ENCODE measurements around the gene RANBP10.
"Not testable (repeated sequence)": the region's sequence is repeated elsewhere in the genome, so short reads cannot be mapped to it uniquely, and the experiment has no call there.

RANBP10 gene

DNA sequence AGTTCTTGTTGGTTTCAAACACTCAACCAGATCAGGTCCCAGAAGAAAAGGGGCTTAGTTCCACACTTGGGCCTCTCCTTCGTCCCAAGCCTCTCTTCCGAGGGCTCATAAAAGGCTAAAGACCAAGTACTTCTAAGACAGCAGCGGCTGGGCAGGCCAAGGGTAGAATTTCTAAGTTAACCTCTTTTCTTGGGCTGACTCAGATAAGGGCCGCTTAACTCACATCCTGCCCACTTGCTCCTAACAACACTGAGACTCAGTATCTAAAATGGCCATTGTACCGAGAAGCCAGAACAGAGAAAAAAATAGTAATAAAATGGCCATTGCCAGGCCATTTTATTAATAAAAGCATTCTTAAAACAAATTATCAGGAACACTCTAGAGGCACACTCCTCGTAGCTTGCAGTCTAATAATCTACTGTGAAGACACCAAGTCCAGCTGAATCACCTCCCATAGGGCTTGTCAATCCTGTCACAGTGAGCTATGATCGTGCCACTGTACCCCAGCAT, 42.1 kb downstream of the RANBP10 start:
- DNase-seq (ENCODE audit: low read depth, low spot score) = no peak
- Histone ChIP-seq H3K4me3 (no peak overlapping the region), H3K9me3 (ENCODE audit: low read depth, low read length) (no peaks in the 10 kb centered on the region), H3K9ac (ENCODE audit: insufficient read length) (no peak overlapping the region), H3K27ac (no peak overlapping the region), H3K36me3 (ENCODE audit: insufficient read depth, low read length) (no peaks in the 10 kb centered on the region)
- no peak for TF ChIP-seq EZH2 (IDR thresholded peaks at IDR 0.05)
- no peak for TF ChIP-seq POLR2AphosphoS5 (IDR thresholded peaks at IDR 0.05; ENCODE audit: borderline replicate concordance, low read depth, low read length)
- no peak for TF ChIP-seq FOXP2 (optimal IDR thresholded peaks at IDR 0.05; ENCODE audit: control extremely low read depth, extremely low read length, insufficient read depth)

- H3K4me3 ChIP-seq = no peak overlapping the region
- H3K9ac ChIP-seq (ENCODE audit: insufficient read length) = no peak overlapping the region
- no peaks in the 10 kb centered on the region for H3K36me3 ChIP-seq (ENCODE audit: insufficient read depth, low read length)
- TF ChIP-seq FOXP2 (optimal IDR thresholded peaks at IDR 0.05; ENCODE audit: control extremely low read depth, extremely low read length, insufficient read depth) (no peak), EZH2 (IDR thresholded peaks at IDR 0.05) (no peak)
- no peaks in the 10 kb centered on the region for H3K9me3 ChIP-seq (ENCODE audit: low read depth, low read length)
- no peak for DNase-seq (ENCODE audit: low read depth, low spot score)
- no peak overlapping the region for H3K27ac ChIP-seq
These were observed 43.3 kb downstream of the RANBP10 start for GRCh38 chr16:67763066-67763465.

DNA sequence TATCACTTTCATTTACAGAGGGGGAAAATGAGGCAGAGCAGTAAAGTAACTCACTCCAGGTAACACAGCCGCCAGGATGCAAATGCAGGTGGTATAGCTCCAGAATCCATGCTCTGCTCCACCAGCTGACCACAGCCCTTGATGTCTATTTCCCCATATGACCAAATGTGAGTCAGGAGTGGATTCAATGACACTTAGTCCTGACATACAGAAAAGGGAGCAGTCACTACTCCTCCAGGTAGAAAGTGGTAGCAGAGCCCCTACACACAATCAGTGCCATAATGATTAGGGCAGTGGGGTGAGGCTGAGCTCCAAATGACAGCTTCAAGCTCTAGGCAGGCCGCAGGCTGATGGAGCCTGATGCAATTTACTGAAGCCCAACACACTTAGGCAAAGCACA, 44.0 kb downstream of the RANBP10 start:
- Histone ChIP-seq H3K4me3 (no peak overlapping the region), H3K9me3 (ENCODE audit: low read depth, low read length) (no peaks in the 10 kb centered on the region), H3K27ac (no peak overlapping the region), H3K36me3 (ENCODE audit: insufficient read depth, low read length) (no peaks in the 10 kb centered on the region), H3K9ac (ENCODE audit: insufficient read length) (no peak overlapping the region)
- TF ChIP-seq FOXP2 (optimal IDR thresholded peaks at IDR 0.05; ENCODE audit: control extremely low read depth, extremely low read length, insufficient read depth) (no peak), EZH2 (IDR thresholded peaks at IDR 0.05) (no peak), POLR2AphosphoS5 (IDR thresholded peaks at IDR 0.05; ENCODE audit: borderline replicate concordance, low read depth, low read length) (no peak)
- DNase-seq (ENCODE audit: low read depth, low spot score) = no peak

DNA sequence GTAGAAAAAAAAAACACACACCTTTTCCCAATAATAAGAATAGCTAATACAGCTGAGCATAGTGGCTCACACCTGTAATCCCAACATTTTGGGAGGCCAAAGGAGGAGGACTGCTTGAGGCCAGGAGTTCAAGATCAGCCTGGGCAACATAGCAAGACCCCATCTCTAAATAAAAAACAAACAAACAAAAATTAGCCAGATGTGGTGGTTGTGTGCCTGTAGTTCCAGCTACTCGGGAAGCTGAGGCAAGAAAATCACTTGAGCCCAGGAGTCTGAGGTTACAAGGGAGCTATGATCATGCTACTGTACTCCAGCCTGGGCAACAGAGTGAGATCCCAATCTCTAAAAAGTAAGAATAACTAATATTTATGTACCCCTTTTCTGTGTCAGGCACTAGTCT, 44.4 kb downstream of the RANBP10 start:
- no peak for DNase-seq (ENCODE audit: low read depth, low spot score)
- Histone ChIP-seq H3K9ac (ENCODE audit: insufficient read length) (no peak overlapping the region), H3K36me3 (ENCODE audit: insufficient read depth, low read length) (no peaks in the 10 kb centered on the region), H3K27ac (no peak overlapping the region), H3K9me3 (ENCODE audit: low read depth, low read length) (no peaks in the 10 kb centered on the region), H3K4me3 (no peak overlapping the region)
- TF ChIP-seq EZH2 (IDR thresholded peaks at IDR 0.05) (no peak), POLR2AphosphoS5 (IDR thresholded peaks at IDR 0.05; ENCODE audit: borderline replicate concordance, low read depth, low read length) (no peak), FOXP2 (optimal IDR thresholded peaks at IDR 0.05; ENCODE audit: control extremely low read depth, extremely low read length, insufficient read depth) (no peak)

DNA sequence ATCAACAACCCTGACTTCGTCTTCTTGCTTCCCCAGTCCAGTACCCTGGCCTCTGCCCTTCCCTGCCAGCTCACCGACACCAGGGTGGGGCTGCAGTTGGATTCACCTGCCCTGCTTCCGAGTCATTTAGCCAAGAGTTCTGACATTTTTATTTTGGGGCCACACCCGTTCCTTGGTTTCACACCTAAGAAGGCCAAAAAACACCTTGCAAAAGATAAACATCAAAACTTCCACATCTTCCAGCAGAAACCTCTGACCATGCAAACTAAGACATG, 45.5 kb downstream of the RANBP10 start:
- Histone ChIP-seq H3K4me3 (no peak overlapping the region), H3K36me3 (ENCODE audit: insufficient read depth, low read length) (no peaks in the 10 kb centered on the region), H3K9me3 (ENCODE audit: low read depth, low read length) (no peaks in the 10 kb centered on the region), H3K27ac (no peak overlapping the region), H3K9ac (ENCODE audit: insufficient read length) (no peak overlapping the region)
- TF ChIP-seq FOXP2 (optimal IDR thresholded peaks at IDR 0.05; ENCODE audit: control extremely low read depth, extremely low read length, insufficient read depth) = no peak
- no peak for DNase-seq (ENCODE audit: low read depth, low spot score)

DNA sequence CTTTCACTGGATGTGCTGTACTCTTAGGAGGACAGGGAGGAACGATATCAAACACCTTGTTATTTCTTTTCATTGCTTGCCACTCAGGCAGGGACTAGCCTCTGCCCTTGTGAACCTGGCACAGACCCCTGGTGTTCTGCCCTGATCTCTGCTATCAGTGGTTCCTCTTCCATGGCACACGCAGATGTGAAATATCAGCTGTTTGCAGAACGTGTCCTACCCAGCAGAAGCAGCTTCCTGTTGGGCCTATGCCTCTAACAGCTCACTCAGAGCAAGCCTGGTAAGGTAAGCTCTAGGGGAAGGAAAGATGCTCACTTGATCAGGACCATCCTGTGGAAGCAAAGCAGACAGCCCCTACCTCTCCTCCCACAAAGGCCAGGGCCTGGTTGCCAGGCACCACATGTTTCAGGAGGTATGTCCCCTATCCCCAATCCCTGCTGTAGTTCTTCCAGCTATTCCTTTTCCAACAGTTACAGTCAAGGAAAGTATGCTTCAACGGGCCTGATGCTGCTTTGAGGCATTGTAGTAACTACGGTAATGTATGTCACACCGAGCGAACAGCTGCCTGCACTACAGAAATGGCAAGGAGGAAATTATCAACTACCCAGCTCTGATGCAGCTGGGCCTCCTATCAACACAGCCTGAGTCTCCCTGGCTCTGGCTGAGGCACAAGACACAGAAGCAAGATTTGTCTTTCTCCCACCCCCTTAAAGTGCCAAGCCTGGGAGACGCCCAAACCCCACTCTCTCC, 46.0 kb downstream of the RANBP10 start:
- Histone ChIP-seq H3K9ac (ENCODE audit: insufficient read length) (no peak overlapping the region), H3K9me3 (ENCODE audit: low read depth, low read length) (no peaks in the 10 kb centered on the region), H3K27ac (no peak overlapping the region), H3K4me3 (no peak overlapping the region), H3K36me3 (ENCODE audit: insufficient read depth, low read length) (no peaks in the 10 kb centered on the region)
- DNase-seq (ENCODE audit: low read depth, low spot score) = no peak
- TF ChIP-seq FOXP2 (optimal IDR thresholded peaks at IDR 0.05; ENCODE audit: control extremely low read depth, extremely low read length, insufficient read depth) (no peak), EZH2 (IDR thresholded peaks at IDR 0.05) (no peak)

- Histone ChIP-seq H3K9ac (ENCODE audit: insufficient read length) (no peak overlapping the region), H3K4me3 (no peak overlapping the region), H3K36me3 (ENCODE audit: insufficient read depth, low read length) (no peaks in the 10 kb centered on the region), H3K9me3 (ENCODE audit: low read depth, low read length) (no peaks in the 10 kb centered on the region), H3K27ac (no peak overlapping the region)
- TF ChIP-seq POLR2AphosphoS5 (IDR thresholded peaks at IDR 0.05; ENCODE audit: borderline replicate concordance, low read depth, low read length) (no peak), FOXP2 (optimal IDR thresholded peaks at IDR 0.05; ENCODE audit: control extremely low read depth, extremely low read length, insufficient read depth) (no peak), EZH2 (IDR thresholded peaks at IDR 0.05) (no peak)
- DNase-seq (ENCODE audit: low read depth, low spot score) = no peak
These were observed 47.4 kb downstream of the RANBP10 start for GRCh38 chr16:67758966-67759365.

- no peak for DNase-seq (ENCODE audit: low read depth, low spot score)
- Histone ChIP-seq H3K9me3 (ENCODE audit: low read depth, low read length) (no peaks in the 10 kb centered on the region), H3K36me3 (ENCODE audit: insufficient read depth, low read length) (no peaks in the 10 kb centered on the region), H3K27ac (no peak overlapping the region), H3K4me3 (no peak overlapping the region), H3K9ac (ENCODE audit: insufficient read length) (no peak overlapping the region)
- TF ChIP-seq EZH2 (IDR thresholded peaks at IDR 0.05) (no peak), POLR2AphosphoS5 (IDR thresholded peaks at IDR 0.05; ENCODE audit: borderline replicate concordance, low read depth, low read length) (no peak), FOXP2 (optimal IDR thresholded peaks at IDR 0.05; ENCODE audit: control extremely low read depth, extremely low read length, insufficient read depth) (no peak)
These were observed 48.4 kb downstream of the RANBP10 start for GRCh38 chr16:67758006-67758405.

GRCh38 chr16:67752641-67753040, 53.7 kb downstream of the RANBP10 start:
- no peaks in the 10 kb centered on the region for H3K36me3 ChIP-seq (ENCODE audit: insufficient read depth, low read length)
- no peak for TF ChIP-seq EZH2 (IDR thresholded peaks at IDR 0.05)
- TF ChIP-seq FOXP2 (optimal IDR thresholded peaks at IDR 0.05; ENCODE audit: control extremely low read depth, extremely low read length, insufficient read depth) = no peak
- no peak for TF ChIP-seq POLR2AphosphoS5 (IDR thresholded peaks at IDR 0.05; ENCODE audit: borderline replicate concordance, low read depth, low read length)
- no peak overlapping the region for H3K4me3 ChIP-seq
- H3K27ac ChIP-seq = no peak overlapping the region
- H3K9ac ChIP-seq (ENCODE audit: insufficient read length) = no peak overlapping the region
- no peak for DNase-seq (ENCODE audit: low read depth, low spot score)
- H3K9me3 ChIP-seq (ENCODE audit: low read depth, low read length) = no peaks in the 10 kb centered on the region

- not testable (repeated sequence) for H3K27ac ChIP-seq; H3K9ac ChIP-seq (ENCODE audit: insufficient read length); H3K4me3 ChIP-seq; H3K9me3 ChIP-seq (ENCODE audit: low read depth, low read length); H3K36me3 ChIP-seq (ENCODE audit: insufficient read depth, low read length); DNase-seq (ENCODE audit: low read depth, low spot score)
These were observed 55.0 kb downstream of the RANBP10 start for GRCh38 chr16:67751331-67751730.

Measured in SK-N-MC (cell line).